Heart left ventricle (tissue), 16 donors: ENCODE results near the gene CYTH1. TPM values are rescaled to one million over a fixed set of nuclear protein-coding genes. Genes with fewer than 3 reads are reported as not detected.

Experiments used
- ATAC-seq, 4 donors: fragments of 200-7000 bp; cut with Tn5 transposase; one replicate each; pipeline ENCODE4 v1.9.1; 2020 to 2022; ENCODE audit warnings: moderate library complexity in 4 of 4, mild to moderate bottlenecking in 3 of 4, moderate number of reproducible peaks in 1 of 4
- DNase-seq, 5 donors: peaks; one replicate each; pipeline ENCODE4 v3.0.0-alpha.2; 2020
- H3K27ac ChIP-seq, 12 donors: fragments of 200-600 bp; sonication (generic) in 4 of 12; one replicate each; pipeline versions ENCODE4 v1.5.0 to v1.8.0; 2016 to 2022; ENCODE audit warnings: mild to moderate bottlenecking in 2 of 12
- H3K27me3 ChIP-seq, 9 donors: fragments of 200-600 bp; sonication (generic) in 2 of 9; one replicate each; pipeline versions ENCODE4 v1.5.1 to v1.8.0; 2016 to 2022; ENCODE audit warnings: mild to moderate bottlenecking in 3 of 9
- H3K36me3 ChIP-seq, 9 donors: fragments of 200-600 bp; sonication (generic) in 2 of 9; one replicate each; pipeline versions ENCODE4 v1.5.0 to v1.8.0; 2018 to 2022; ENCODE audit warnings: mild to moderate bottlenecking in 2 of 9
- H3K4me1 ChIP-seq, 12 donors: fragments of 200-600 bp; sonication (generic) in 4 of 12; one replicate each; pipeline versions ENCODE4 v1.5.0 to v1.8.0; 2016 to 2022; ENCODE audit warnings: mild to moderate bottlenecking in 3 of 12
- H3K4me3 ChIP-seq, 12 donors: fragments of 200-600 bp; sonication (generic) in 4 of 12; one replicate each; pipeline versions ENCODE4 v1.5.0 to v1.8.0; 2017 to 2022; ENCODE audit warnings: mild to moderate bottlenecking in 9 of 12, moderate library complexity in 4 of 12
- H3K9me3 ChIP-seq, 12 donors: fragments of 200-600 bp; sonication (generic) in 4 of 12; one replicate each; pipeline versions ENCODE4 v1.5.0 to v1.8.0; 2016 to 2022; ENCODE audit warnings: mild to moderate bottlenecking in 1 of 12
- POLR2A ChIP-seq, 2 donors: fragments of 450-650 bp; IDR thresholded peaks; one replicate each; pipeline ENCODE4 v1.6.1; 2017; ENCODE audit warnings: antibody characterized with exemption in 2 of 2, mild to moderate bottlenecking in 2 of 2, moderate library complexity in 2 of 2
- WGBS, 4 donors: extraction: QIAGEN DNeasy Blood & Tissue Kit in 2 of 4; methylation state at CpG; one replicate each; pipeline versions ENCODE4 v1.1.5 to v1.1.7; 2013 to 2018; 5-methylcytosine and 5-hydroxymethylcytosine counted together
- intact Hi-C, 10 donors: fragments of 100-400 bp; cut with DNase I; formaldehyde crosslinking; loops; one replicate each; pipeline versions ENCODE4 v1.11.1 to v1.14.2; 2022
- polyA plus RNA-seq, 2 donors: library from polyadenylated mRNA; stranded (reverse); fragments of 200-250 nt; gene quantifications; one replicate each; pipeline ENCODE4 v1.2.3, GENCODE V29; 2013
- total RNA-seq, 9 donors: library from RNA; depleted of rRNA in 2 of 9; stranded (reverse); fragments of >200 nt in 2 of 9; fragmentation: NEBNext Ultra II Directional in 3 of 9; extraction: Animal tissue kit (Norgen Biotek cat#: 25700) in 3 of 9; gene quantifications; one replicate each; pipeline versions ENCODE4 v1.1.0 to v1.2.4, GENCODE V29; 2016 to 2023
- TF ChIP-seq, protein P1 (sequence below), 12 donors: fragments of 200-600 bp; sonication (generic) in 4 of 12; IDR thresholded peaks; one replicate each; pipeline versions ENCODE4 v1.5.0 to v1.8.0; 2018 to 2022; ENCODE audit warnings: antibody characterized with exemption in 12 of 12, mild to moderate bottlenecking in 5 of 12
- donor health status: ischemic (EF 13 %, LVEDD 7.1; RV severe dilation, severe dysfunction).
- donor health status: healthy with polysubstance abuse.
- donor health status: DM: no; HTN: yes; CAD: no.
- donor health status: DM: no; HTN: no; CAD: no.
- donor health status: ischemic (EF 25% LVEDD 6.9; RV normal size, moderate dysfunction).
- donor health status: ischemic (EF 25% LVEDD 5.7; RV mildly dilated, moderate dysfunction).
- donor health status: healthy.
- donor health status: DM: yes; HTN: yes; CAD: no.
- donor health status: ischemic (EF 35%, LVEDD 5.7; RV mildly dilated, moderate dysfunction).
- donor health status: nonischemic (EF 11% LVEDD 7.7; RV severe dilation, severe dysfunction).
- donor health status: DM: yes; HTN: yes; CAD: no.
- donor health status: PGD.
- donor health status: ischemic (EF 29% LVEDD 5.4; RV normal size, mild dysfunction).
- donor health status: nonischemic (EF 23%, LVEDD 6.1; RV moderate dilation, normal function).

Gene CYTH1
- total and polyA plus RNA-seq, 11 donors: 20.0 to 59.1 (median 30.9) TPM

DNA sequence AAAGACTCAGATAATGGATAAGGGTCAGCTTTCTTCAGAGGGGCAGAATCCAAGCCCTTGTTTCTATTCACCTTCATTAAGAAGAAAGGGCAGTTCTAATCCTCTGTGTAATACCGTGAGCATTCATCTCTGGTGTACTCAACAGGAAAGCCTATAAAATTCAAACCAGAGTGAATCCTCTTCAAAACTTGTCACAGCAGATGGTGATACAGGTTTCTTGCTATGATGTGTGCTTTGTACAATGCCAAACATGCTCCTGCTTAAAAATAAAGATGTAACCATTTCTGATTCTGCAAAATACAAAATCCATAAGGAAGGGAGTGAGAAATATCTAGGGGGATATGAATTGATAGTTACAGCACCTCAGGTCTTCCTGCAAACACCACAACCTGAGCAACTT is 49.7 kb downstream of the CYTH1 start:
- no peak for ATAC-seq
- Histone ChIP-seq H3K27me3 (no peaks in the 10 kb centered on the region), H3K36me3 (peaks cover 0 to 2% (median 0%) of the 10 kb centered on the region in 9 donors), H3K4me3 (no peak overlapping the region), H3K27ac (peak overlapping the region in 2 of 12 donors; percentile 25 to 36), H3K9me3 (no peaks in the 10 kb centered on the region), H3K4me1 (peaks cover 0 to 86% (median 51%) of the 10 kb centered on the region in 12 donors)
- TF ChIP-seq, protein P1, sequence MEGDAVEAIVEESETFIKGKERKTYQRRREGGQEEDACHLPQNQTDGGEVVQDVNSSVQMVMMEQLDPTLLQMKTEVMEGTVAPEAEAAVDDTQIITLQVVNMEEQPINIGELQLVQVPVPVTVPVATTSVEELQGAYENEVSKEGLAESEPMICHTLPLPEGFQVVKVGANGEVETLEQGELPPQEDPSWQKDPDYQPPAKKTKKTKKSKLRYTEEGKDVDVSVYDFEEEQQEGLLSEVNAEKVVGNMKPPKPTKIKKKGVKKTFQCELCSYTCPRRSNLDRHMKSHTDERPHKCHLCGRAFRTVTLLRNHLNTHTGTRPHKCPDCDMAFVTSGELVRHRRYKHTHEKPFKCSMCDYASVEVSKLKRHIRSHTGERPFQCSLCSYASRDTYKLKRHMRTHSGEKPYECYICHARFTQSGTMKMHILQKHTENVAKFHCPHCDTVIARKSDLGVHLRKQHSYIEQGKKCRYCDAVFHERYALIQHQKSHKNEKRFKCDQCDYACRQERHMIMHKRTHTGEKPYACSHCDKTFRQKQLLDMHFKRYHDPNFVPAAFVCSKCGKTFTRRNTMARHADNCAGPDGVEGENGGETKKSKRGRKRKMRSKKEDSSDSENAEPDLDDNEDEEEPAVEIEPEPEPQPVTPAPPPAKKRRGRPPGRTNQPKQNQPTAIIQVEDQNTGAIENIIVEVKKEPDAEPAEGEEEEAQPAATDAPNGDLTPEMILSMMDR (IDR thresholded peaks at IDR 0.05): no peak
- TF ChIP-seq POLR2A (IDR thresholded peaks at IDR 0.05): no peak
- WGBS, 4 donors: 67 to 89% (median 83%) methylated on average over 1 of the region's 1 CpG
- DNase-seq: no peak
- intact Hi-C loops: no loop called here

- H3K27ac ChIP-seq: no peak overlapping the region
- H3K36me3 ChIP-seq: peaks cover 0 to 7% (median 0%) of the 10 kb centered on the region in 9 donors
- DNase-seq (no peak), ATAC-seq (no peak)
- H3K4me1 ChIP-seq: peaks cover 0 to 86% (median 48%) of the 10 kb centered on the region in 12 donors
- no peaks in the 10 kb centered on the region for H3K9me3 ChIP-seq
- intact Hi-C loops: no loop called here
- no peaks in the 10 kb centered on the region for H3K27me3 ChIP-seq
- TF ChIP-seq, protein P1 (IDR thresholded peaks at IDR 0.05): no peak
- 63 to 76% (median 74%) methylated on average over 5 of the region's 5 CpGs for WGBS, 4 donors
- H3K4me3 ChIP-seq: no peak overlapping the region
Measured at GRCh38 chr17:78731904-78732303, 50.2 kb downstream of the CYTH1 start.

GRCh38 chr17:78729641-78730040 is 52.4 kb downstream of the CYTH1 start:
- no peak overlapping the region for H3K4me3 ChIP-seq
- H3K9me3 ChIP-seq: no peaks in the 10 kb centered on the region
- peaks cover 0 to 15% (median 0%) of the 10 kb centered on the region in 9 donors for H3K36me3 ChIP-seq
- DNase-seq (no peak), ATAC-seq (no peak)
- peaks cover 0 to 86% (median 36%) of the 10 kb centered on the region in 12 donors for H3K4me1 ChIP-seq
- no peak overlapping the region for H3K27ac ChIP-seq
- intact Hi-C loops: no loop called here
- 94 to 100% (median 95%) methylated on average over 1 of the region's 1 CpG for WGBS, 4 donors
- no peak for TF ChIP-seq POLR2A (IDR thresholded peaks at IDR 0.05)
- TF ChIP-seq, protein P1 (IDR thresholded peaks at IDR 0.05): no peak
- H3K27me3 ChIP-seq: no peaks in the 10 kb centered on the region

- 89 to 95% (median 94%) methylated on average over 7 of the region's 7 CpGs for WGBS, 4 donors
- peaks cover 3 to 86% (median 37%) of the 10 kb centered on the region in 12 donors for H3K4me1 ChIP-seq
- TF ChIP-seq, protein P1 (IDR thresholded peaks at IDR 0.05): no peak
- no peak for TF ChIP-seq POLR2A (IDR thresholded peaks at IDR 0.05)
- H3K4me3 ChIP-seq: no peak overlapping the region
- H3K27me3 ChIP-seq: no peaks in the 10 kb centered on the region
- intact Hi-C loops: no loop called here
- no peak overlapping the region for H3K27ac ChIP-seq
- H3K36me3 ChIP-seq: peaks cover 0 to 15% (median 0%) of the 10 kb centered on the region in 9 donors
- DNase-seq (no peak), ATAC-seq (no peak)
- no peaks in the 10 kb centered on the region for H3K9me3 ChIP-seq
Measured at GRCh38 chr17:78728495-78728894, 53.6 kb downstream of the CYTH1 start.
